Measurements from ENCODE around the gene SNCG. TPM values are rescaled to one million over a fixed set of nuclear protein-coding genes. Genes with fewer than 3 reads are reported as not detected.
"Not testable (repeated sequence)": the region's sequence is repeated elsewhere in the genome, so short reads cannot be mapped to it uniquely, and the experiment has no call there.

SNCG gene
- polyA plus RNA-seq, 4 donors, result 2.4 to 44.8 (median 3.3) TPM

DNA sequence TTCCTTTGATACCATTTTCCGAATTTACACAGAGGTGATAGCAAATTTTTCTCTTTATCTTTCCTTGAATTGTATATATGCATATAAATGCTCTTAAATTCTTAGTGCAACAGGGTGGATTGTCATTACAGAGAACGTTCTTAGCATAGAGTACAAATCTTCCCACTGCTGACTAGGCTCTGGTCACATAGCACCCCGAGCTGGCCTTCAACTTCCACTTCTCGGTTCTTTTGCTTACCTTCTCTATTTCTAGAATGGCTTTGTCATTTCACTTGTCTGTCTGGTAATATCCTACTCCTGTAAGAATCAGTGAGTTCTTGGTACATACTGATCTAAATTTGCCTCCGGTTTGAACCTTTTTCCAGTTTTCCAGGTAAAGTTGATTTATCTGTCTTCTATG lies 23.3 kb downstream of the SNCG start:
- FAIRE-seq (no peak), DNase-seq (no peak)
- H3K27me3 ChIP-seq (ENCODE audit: control insufficient read depth in 3 of 3, insufficient read depth in 3 of 3, low read length in 3 of 3), result no peaks in the 10 kb centered on the region
- H3K4me1 ChIP-seq (ENCODE audit: control insufficient read depth in 3 of 3, insufficient read depth in 2 of 3, low read depth in 1 of 3, low read length in 2 of 3), result peaks cover 0 to 6% (median 4%) of the 10 kb centered on the region in 3 donors
- H3K36me3 ChIP-seq (ENCODE audit: control insufficient read depth in 3 of 3, insufficient read depth in 2 of 3, low read depth in 1 of 3, low read length in 3 of 3), result no peaks in the 10 kb centered on the region
- H3K9me3 ChIP-seq (ENCODE audit: control insufficient read depth in 2 of 2, insufficient read depth in 1 of 2, low read depth in 1 of 2, low read length in 1 of 2), result no peaks in the 10 kb centered on the region
- no peak overlapping the region for H3K4me3 ChIP-seq (ENCODE audit: low read depth in 1 of 3, low read length in 3 of 3)
- no peak overlapping the region for H3K27ac ChIP-seq (ENCODE audit: low read depth in 1 of 3, low read length in 2 of 3)
- WGBS, 3 donors, result 86 to 94% (median 91%) methylated on average over 5 of the region's 5 CpGs

DNA sequence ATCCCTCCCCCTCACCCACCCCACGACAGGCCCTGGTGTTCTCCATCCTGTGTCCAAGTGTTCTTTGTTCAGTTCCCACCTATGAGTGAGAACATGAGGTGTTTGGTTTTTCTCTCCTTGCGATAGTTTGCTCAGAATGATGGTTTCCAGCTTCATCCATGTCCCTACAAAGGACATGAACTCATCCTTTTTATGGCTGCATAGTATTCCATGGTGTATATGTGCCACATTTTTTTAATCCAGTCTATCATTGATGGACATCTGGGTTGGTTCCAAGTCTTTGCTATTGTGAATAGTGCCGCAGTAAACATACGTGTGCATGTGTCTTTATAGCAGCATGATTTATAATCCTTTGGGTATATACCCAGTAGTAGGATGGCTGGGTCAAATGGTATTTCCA lies 26.1 kb downstream of the SNCG start:
- DNase-seq; H3K36me3 ChIP-seq (ENCODE audit: control insufficient read depth in 3 of 3, insufficient read depth in 2 of 3, low read depth in 1 of 3, low read length in 3 of 3); FAIRE-seq; H3K27me3 ChIP-seq (ENCODE audit: control insufficient read depth in 3 of 3, insufficient read depth in 3 of 3, low read length in 3 of 3); H3K9me3 ChIP-seq (ENCODE audit: control insufficient read depth in 2 of 2, insufficient read depth in 1 of 2, low read depth in 1 of 2, low read length in 1 of 2); H3K27ac ChIP-seq (ENCODE audit: low read depth in 1 of 3, low read length in 2 of 3); H3K4me1 ChIP-seq (ENCODE audit: control insufficient read depth in 3 of 3, insufficient read depth in 2 of 3, low read depth in 1 of 3, low read length in 2 of 3); H3K4me3 ChIP-seq (ENCODE audit: low read depth in 1 of 3, low read length in 3 of 3): not testable (repeated sequence)
- whole genome bisulfite sequencing, 3 donors, result 88 to 94% (median 92%) methylated on average over 4 of the region's 4 CpGs

DNA sequence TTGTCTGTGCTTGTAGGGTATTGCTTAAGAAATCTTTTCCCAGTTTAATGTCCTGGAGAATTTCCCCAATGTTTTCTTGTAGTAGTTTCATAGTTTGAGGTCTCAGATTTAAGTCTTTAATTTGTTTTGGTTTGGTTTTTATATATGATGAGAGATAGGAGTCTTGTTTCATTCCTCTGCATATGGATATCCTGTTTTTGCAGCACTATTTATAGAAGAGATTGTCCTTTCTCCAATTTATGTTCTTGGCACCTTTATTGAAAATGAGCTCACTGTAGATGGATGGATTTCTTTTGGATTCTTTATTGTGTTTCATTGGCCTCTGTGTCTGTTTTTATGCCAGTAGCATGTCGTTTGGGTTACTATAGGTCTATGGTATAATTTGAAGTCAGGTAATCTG lies 30.1 kb downstream of the SNCG start:
- Histone ChIP-seq H3K4me1 (ENCODE audit: control insufficient read depth in 3 of 3, insufficient read depth in 2 of 3, low read depth in 1 of 3, low read length in 2 of 3) (no peaks in the 10 kb centered on the region), H3K27me3 (ENCODE audit: control insufficient read depth in 3 of 3, insufficient read depth in 3 of 3, low read length in 3 of 3) (peaks cover 0 to 3% (median 0%) of the 10 kb centered on the region in 3 donors), H3K9me3 (ENCODE audit: control insufficient read depth in 2 of 2, insufficient read depth in 1 of 2, low read depth in 1 of 2, low read length in 1 of 2) (no peaks in the 10 kb centered on the region), H3K36me3 (ENCODE audit: control insufficient read depth in 3 of 3, insufficient read depth in 2 of 3, low read depth in 1 of 3, low read length in 3 of 3) (peaks cover 0 to 3% (median 0%) of the 10 kb centered on the region in 3 donors), H3K4me3 (ENCODE audit: low read depth in 1 of 3, low read length in 3 of 3) (no peak overlapping the region), H3K27ac (ENCODE audit: low read depth in 1 of 3, low read length in 2 of 3) (no peak overlapping the region)
- FAIRE-seq, result no peak
- no peak for DNase-seq
- WGBS, 3 donors, result 50 to 69% (median 69%) methylated on average over 1 of the region's 1 CpG

DNA sequence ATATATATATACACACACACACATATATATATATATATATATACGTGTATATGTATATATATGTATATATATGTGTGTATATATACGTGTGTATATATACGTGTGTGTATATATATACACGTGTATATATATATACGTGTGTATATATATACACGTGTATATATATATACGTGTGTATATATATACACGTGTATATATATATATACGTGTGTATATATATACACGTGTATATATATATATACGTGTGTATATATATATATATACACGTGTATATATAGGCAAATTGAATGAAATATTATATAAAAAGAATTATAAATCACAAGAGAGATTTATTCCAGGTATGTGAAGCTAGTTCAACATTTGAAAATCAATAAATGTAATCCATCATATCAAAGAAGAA lies 33.0 kb downstream of the SNCG start:
- not testable (repeated sequence) for H3K4me1 ChIP-seq (ENCODE audit: control insufficient read depth in 3 of 3, insufficient read depth in 2 of 3, low read depth in 1 of 3, low read length in 2 of 3); H3K36me3 ChIP-seq (ENCODE audit: control insufficient read depth in 3 of 3, insufficient read depth in 2 of 3, low read depth in 1 of 3, low read length in 3 of 3); H3K4me3 ChIP-seq (ENCODE audit: low read depth in 1 of 3, low read length in 3 of 3); H3K27ac ChIP-seq (ENCODE audit: low read depth in 1 of 3, low read length in 2 of 3); DNase-seq; H3K9me3 ChIP-seq (ENCODE audit: control insufficient read depth in 2 of 2, insufficient read depth in 1 of 2, low read depth in 1 of 2, low read length in 1 of 2); H3K27me3 ChIP-seq (ENCODE audit: control insufficient read depth in 3 of 3, insufficient read depth in 3 of 3, low read length in 3 of 3)
- FAIRE-seq, result peak; percentile 49
- WGBS, 3 donors, result 74 to 91% (median 80%) methylated on average over 12 of the region's 12 CpGs

DNA sequence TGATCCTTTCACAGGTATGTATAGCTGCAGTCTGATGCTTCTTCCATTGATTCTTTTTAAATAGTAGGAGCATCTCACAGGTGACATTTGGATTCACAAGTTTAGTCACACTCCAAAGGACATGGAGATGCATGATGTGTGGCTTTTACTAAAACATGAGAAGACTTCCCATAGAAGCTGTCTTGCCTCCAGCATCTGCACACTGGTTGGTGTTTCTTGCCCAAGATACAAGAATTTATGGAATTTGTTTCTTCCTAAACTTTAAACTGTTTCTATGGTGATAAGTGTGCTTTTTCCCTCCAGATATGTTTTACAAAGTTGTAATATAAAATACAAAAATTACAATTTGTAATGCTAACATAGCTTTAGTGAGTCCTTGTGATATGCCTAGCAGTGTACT lies 34.1 kb downstream of the SNCG start:
- Histone ChIP-seq H3K4me3 (ENCODE audit: low read depth in 1 of 3, low read length in 3 of 3) (no peak overlapping the region), H3K27ac (ENCODE audit: low read depth in 1 of 3, low read length in 2 of 3) (no peak overlapping the region), H3K36me3 (ENCODE audit: control insufficient read depth in 3 of 3, insufficient read depth in 2 of 3, low read depth in 1 of 3, low read length in 3 of 3) (peaks cover 0 to 3% (median 0%) of the 10 kb centered on the region in 3 donors), H3K9me3 (ENCODE audit: control insufficient read depth in 2 of 2, insufficient read depth in 1 of 2, low read depth in 1 of 2, low read length in 1 of 2) (no peaks in the 10 kb centered on the region), H3K27me3 (ENCODE audit: control insufficient read depth in 3 of 3, insufficient read depth in 3 of 3, low read length in 3 of 3) (peaks cover 0 to 3% (median 0%) of the 10 kb centered on the region in 3 donors), H3K4me1 (ENCODE audit: control insufficient read depth in 3 of 3, insufficient read depth in 2 of 3, low read depth in 1 of 3, low read length in 2 of 3) (no peaks in the 10 kb centered on the region)
- FAIRE-seq, result no peak
- DNase-seq, result no peak

DNA sequence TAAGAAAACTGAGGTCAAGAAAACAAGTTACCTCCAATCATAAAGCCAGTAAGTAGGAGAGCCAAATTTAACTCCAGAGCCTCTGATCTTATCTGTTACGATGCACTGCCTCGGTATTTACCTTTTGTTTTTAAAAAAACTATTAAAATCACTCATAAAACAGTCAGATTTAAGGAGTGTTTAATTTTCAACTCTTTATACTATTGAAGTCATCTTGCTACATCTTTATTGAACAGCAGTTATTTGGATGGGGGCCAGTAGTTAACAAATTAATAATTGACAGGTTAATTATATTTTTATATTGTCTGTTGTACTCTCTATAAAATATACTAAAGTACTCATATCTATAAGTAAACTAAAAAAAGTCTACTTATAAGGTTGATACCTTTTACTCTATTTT lies 34.5 kb downstream of the SNCG start:
- Histone ChIP-seq H3K4me1 (ENCODE audit: control insufficient read depth in 3 of 3, insufficient read depth in 2 of 3, low read depth in 1 of 3, low read length in 2 of 3) (no peaks in the 10 kb centered on the region), H3K27ac (ENCODE audit: low read depth in 1 of 3, low read length in 2 of 3) (no peak overlapping the region), H3K36me3 (ENCODE audit: control insufficient read depth in 3 of 3, insufficient read depth in 2 of 3, low read depth in 1 of 3, low read length in 3 of 3) (peaks cover 0 to 3% (median 0%) of the 10 kb centered on the region in 3 donors), H3K9me3 (ENCODE audit: control insufficient read depth in 2 of 2, insufficient read depth in 1 of 2, low read depth in 1 of 2, low read length in 1 of 2) (no peaks in the 10 kb centered on the region), H3K4me3 (ENCODE audit: low read depth in 1 of 3, low read length in 3 of 3) (no peak overlapping the region), H3K27me3 (ENCODE audit: control insufficient read depth in 3 of 3, insufficient read depth in 3 of 3, low read length in 3 of 3) (peaks cover 0 to 3% (median 0%) of the 10 kb centered on the region in 3 donors)
- whole genome bisulfite sequencing, 3 donors, result 17 to 66% (median 39%) methylated on average over 2 of the region's 2 CpGs
- peak in 1 of 2 donors; percentile 24 for DNase-seq
- FAIRE-seq, result no peak

GRCh38 chr10:86999802-87000403 lies 41.5 kb downstream of the SNCG start:
- not testable (repeated sequence) for H3K36me3 ChIP-seq (ENCODE audit: control insufficient read depth in 3 of 3, insufficient read depth in 2 of 3, low read depth in 1 of 3, low read length in 3 of 3); H3K9me3 ChIP-seq (ENCODE audit: control insufficient read depth in 2 of 2, insufficient read depth in 1 of 2, low read depth in 1 of 2, low read length in 1 of 2); H3K27ac ChIP-seq (ENCODE audit: low read depth in 1 of 3, low read length in 2 of 3); DNase-seq; H3K27me3 ChIP-seq (ENCODE audit: control insufficient read depth in 3 of 3, insufficient read depth in 3 of 3, low read length in 3 of 3); H3K4me3 ChIP-seq (ENCODE audit: low read depth in 1 of 3, low read length in 3 of 3); H3K4me1 ChIP-seq (ENCODE audit: control insufficient read depth in 3 of 3, insufficient read depth in 2 of 3, low read depth in 1 of 3, low read length in 2 of 3); FAIRE-seq
- 65 to 75% (median 70%) methylated on average over 6 of the region's 6 CpGs for WGBS, 3 donors

- WGBS, 3 donors, result 61 to 67% (median 64%) methylated on average over 3 of the region's 3 CpGs
- DNase-seq (no peak), FAIRE-seq (no peak)
- Histone ChIP-seq H3K4me1 (ENCODE audit: control insufficient read depth in 3 of 3, insufficient read depth in 2 of 3, low read depth in 1 of 3, low read length in 2 of 3) (no peaks in the 10 kb centered on the region), H3K36me3 (ENCODE audit: control insufficient read depth in 3 of 3, insufficient read depth in 2 of 3, low read depth in 1 of 3, low read length in 3 of 3) (no peaks in the 10 kb centered on the region), H3K27me3 (ENCODE audit: control insufficient read depth in 3 of 3, insufficient read depth in 3 of 3, low read length in 3 of 3) (no peaks in the 10 kb centered on the region), H3K27ac (ENCODE audit: low read depth in 1 of 3, low read length in 2 of 3) (no peak overlapping the region), H3K9me3 (ENCODE audit: control insufficient read depth in 2 of 2, insufficient read depth in 1 of 2, low read depth in 1 of 2, low read length in 1 of 2) (no peaks in the 10 kb centered on the region), H3K4me3 (ENCODE audit: low read depth in 1 of 3, low read length in 3 of 3) (no peak overlapping the region)
Measured at GRCh38 chr10:87000491-87000890, 42.1 kb downstream of the SNCG start.

- not testable (repeated sequence) for H3K27ac ChIP-seq (ENCODE audit: low read depth in 1 of 3, low read length in 2 of 3); DNase-seq; H3K4me3 ChIP-seq (ENCODE audit: low read depth in 1 of 3, low read length in 3 of 3); H3K36me3 ChIP-seq (ENCODE audit: control insufficient read depth in 3 of 3, insufficient read depth in 2 of 3, low read depth in 1 of 3, low read length in 3 of 3); FAIRE-seq; H3K9me3 ChIP-seq (ENCODE audit: control insufficient read depth in 2 of 2, insufficient read depth in 1 of 2, low read depth in 1 of 2, low read length in 1 of 2); H3K4me1 ChIP-seq (ENCODE audit: control insufficient read depth in 3 of 3, insufficient read depth in 2 of 3, low read depth in 1 of 3, low read length in 2 of 3); H3K27me3 ChIP-seq (ENCODE audit: control insufficient read depth in 3 of 3, insufficient read depth in 3 of 3, low read length in 3 of 3)
- WGBS, 3 donors, result 50 to 69% (median 64%) methylated on average over 1 of the region's 1 CpG
Measured at GRCh38 chr10:87007124-87007523, 48.7 kb downstream of the SNCG start.
